Right renal pelvis (tissue), 4 donors: ENCODE data around the gene GRK5. TPM values are rescaled to one million over a fixed set of nuclear protein-coding genes. Genes with fewer than 3 reads are reported as not detected.

ENCODE experiments used
- DNase-seq, 4 donors: peaks; one replicate each; pipeline ENCODE4 v3.0.0-alpha.2; 2013; ENCODE audit warnings: low read depth in 4 of 4, low spot score in 3 of 4, missing footprints in 1 of 4
- polyA plus RNA-seq, 4 donors: library from polyadenylated mRNA; unstranded; fragments of 120-200 nt; gene quantifications; one replicate each; pipeline ENCODE4 v1.2.1, GENCODE V29; 2013; ENCODE audit not compliant: insufficient read length in 4 of 4

GRK5 gene
- polyA plus RNA-seq, 4 donors, result 16.9 to 20.1 (median 18.5) TPM

DNA sequence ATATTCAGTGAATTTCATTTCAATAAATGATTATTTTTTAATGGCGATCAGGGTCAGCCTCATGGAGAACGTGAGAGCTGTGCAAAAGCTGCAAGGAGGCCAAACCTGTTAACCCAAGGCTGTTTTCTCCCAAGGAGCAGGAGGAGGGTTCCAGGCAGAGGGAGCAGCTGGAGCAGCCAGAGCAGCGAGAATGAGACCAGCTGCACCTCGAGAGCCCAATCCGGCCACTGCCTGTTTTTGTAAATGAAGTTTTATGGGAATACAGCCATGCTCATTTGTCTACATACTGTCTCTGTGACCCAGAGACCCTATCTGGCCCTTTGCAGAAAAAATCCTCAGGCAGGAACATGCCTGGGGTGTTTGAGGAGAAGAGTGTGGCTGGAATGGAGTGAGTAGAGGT, 104.9 kb downstream of the GRK5 start:
- no peak for DNase-seq

DNA sequence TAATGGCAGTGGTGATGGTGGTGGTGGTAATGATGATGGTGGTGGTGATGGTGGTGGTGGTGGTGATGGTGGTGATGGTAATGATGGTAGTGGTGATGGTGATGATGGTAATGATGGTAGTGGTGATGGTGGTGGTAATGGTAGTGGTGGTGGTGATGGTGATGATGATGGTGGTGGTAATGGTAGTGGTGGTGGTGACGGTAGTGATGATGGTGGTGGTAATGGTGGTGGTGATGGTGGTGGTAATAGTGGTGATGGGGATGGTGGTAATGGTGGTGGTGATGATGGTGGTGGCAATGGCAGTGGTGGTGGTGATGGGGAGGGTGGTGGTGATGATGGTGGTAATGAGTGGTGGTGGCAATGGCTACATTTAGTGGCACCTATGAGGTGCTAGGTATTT, 105.7 kb downstream of the GRK5 start:
- DNase-seq, result no peak

DNA sequence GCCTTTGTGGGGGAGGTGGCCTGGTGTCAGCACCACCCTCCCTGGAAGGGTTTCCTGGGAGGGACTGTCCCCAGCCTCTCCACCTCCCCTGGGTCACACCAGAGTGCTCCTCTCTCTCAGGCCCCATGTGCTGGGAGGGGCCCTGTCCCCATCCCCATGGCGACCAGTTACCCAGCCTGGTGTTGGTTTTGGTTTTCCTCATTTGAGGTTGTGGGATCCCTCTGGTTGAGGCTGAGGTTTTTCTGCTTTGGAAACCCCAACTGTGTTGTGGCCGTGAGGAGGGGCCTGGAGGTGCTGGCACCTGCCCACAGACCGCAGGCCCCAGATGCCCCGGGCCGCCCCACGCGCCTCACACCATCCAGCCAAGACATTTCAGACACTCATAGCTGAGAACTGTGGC, 106.3 kb downstream of the GRK5 start:
- DNase-seq, result no peak

DNA sequence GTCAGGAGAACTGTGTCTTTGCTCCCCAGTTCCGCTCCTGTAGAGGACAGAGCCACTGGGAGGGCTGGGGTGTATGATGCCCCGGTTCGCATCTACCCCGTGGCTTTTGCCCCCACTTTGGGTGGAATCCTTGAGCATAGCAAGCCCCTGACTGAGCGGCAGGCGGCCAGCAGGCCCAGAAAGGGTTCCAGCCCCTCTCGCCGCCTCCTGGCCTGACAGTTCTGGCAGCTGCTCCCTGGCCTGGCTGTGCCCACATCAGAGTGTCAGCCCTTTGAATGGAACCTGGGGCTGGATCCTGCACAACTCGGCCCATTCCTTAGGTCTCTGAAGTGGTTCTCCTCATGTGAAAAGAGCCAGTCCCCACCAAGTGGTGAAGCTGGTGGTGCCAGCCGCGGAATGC, 106.7 kb downstream of the GRK5 start:
- DNase-seq, result no peak

DNA sequence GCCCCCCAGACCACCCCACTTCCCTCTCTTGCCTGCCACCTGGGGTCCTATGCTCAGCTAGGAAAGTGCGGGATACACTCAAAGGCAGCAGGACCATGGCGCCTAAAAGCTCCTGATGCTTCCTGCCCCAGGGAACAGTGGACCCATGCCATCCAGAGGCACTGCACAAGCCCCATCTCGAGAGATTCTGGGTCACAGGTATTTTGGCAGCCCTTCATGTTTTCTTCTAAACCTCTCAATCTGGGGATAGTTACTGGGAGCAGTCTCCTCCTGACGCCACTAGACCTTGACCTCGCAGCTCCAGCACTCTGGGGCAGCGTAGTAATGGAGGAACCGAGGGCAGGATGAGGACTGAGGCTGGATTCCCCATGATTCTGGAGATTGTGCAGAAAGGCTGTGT, 107.1 kb downstream of the GRK5 start:
- DNase-seq, result no peak

DNA sequence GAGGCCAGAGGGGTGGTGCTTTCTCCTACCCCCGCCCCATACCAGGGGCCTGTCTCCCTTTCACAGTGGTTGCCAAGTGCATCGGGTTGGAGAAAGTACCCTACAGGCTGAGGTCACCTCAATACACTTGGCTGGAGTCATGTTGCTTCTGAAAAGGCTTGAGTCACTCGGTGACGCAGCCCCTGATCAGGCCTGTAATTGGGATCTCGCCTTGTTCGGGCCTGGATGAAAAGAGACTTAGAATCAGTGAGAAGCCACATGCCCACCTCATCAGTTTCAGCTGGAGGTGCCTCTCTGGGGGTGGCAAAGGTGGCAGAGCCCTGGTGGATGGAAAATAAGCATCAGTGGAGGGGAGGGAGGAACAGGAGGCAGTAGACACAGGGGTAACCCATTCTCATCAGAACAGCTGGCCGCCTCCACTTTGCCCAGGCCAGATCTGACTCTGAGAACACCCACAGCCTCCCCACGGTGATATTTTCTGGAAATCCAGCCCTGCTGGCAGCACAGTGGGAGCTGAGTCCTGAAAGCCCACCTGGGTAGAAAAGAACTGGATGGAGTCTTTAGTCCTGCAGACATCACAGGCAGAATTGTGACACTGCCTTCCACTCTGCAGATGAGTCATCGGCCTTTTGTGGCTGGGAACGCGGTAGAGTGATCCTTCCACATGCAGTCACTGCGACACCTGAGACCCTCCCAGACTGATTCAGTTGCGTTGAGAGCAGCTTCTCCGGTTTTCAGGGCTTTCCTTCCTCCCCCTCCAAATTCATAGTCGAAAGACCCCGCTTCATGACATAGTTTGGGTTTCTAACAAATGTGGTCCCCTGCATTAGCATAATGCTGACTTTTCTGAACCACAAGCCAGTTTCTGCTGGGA, 108.0 kb downstream of the GRK5 start:
- peak in 1 of 4 donors; percentile 18 for DNase-seq

DNA sequence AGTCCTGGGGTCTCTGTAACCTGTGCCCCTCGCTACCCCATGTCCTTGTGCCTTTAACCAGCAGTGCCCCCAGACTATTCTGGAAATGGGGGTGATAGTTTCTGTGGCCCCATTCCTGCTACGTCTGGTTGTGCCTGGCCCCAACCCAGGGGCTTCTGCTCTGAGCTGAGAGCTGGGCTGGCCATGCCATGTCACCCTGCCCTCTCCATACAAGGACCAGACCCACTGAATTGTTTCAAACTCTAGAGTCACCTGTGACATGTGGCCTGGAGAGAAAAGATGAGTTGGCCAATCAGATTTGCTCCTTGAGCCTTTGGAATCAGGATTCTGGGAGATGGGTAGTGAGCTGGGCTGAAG, 108.6 kb downstream of the GRK5 start:
- no peak for DNase-seq

DNA sequence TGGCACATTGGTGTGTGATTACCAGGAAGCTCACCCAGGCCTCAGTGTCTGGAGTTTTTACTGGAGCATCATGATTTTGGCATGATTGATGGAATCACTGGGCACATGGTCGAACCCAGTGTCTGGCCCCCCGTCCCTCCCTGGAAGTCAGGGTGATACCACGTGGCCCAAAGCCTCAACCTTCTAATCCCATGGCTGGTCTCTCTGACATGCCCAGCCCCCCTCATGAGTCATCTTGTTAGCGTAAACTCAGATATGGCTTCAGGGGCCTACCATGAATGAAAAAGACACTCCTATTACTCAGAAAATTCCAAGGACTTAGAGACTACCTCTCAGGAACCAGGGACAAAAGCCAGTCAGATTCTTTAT, 109.3 kb downstream of the GRK5 start:
- DNase-seq, result no peak

DNA sequence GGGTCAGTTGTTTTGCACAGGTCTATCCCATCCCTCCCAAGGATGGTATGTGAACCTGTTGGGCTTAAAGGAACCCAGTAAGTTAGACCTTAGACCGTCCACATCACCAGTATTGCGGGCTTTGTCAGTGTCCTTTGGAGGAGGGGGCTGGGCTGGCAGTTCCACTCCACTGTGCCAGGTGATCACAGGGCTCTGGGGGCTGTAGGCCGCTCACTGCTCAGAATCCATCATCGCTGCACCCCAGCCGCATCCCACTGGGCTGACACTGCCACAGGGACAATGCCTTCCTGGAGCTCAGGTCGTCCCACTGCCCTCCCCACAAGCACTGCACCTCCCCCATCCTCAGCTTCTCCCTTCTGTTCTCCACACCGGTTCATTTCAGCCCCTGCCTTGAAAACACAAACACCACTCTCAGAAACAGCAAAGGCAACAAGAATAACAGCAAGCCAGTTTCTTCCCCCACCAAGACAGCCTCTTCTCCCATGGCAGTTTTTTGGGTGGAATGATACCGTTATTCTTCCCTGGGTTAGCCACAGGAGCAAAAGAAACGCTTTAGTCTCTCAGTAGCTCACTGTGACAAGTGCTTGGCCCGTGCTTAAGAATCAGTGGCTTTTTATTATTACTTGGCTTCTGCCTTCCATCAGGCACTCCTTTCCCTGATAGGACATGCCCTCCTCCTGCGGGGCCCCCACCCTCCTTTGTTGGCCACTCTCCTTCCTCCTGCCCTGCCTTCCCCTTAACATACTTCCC, 111.2 kb downstream of the GRK5 start:
- no peak for DNase-seq

DNA sequence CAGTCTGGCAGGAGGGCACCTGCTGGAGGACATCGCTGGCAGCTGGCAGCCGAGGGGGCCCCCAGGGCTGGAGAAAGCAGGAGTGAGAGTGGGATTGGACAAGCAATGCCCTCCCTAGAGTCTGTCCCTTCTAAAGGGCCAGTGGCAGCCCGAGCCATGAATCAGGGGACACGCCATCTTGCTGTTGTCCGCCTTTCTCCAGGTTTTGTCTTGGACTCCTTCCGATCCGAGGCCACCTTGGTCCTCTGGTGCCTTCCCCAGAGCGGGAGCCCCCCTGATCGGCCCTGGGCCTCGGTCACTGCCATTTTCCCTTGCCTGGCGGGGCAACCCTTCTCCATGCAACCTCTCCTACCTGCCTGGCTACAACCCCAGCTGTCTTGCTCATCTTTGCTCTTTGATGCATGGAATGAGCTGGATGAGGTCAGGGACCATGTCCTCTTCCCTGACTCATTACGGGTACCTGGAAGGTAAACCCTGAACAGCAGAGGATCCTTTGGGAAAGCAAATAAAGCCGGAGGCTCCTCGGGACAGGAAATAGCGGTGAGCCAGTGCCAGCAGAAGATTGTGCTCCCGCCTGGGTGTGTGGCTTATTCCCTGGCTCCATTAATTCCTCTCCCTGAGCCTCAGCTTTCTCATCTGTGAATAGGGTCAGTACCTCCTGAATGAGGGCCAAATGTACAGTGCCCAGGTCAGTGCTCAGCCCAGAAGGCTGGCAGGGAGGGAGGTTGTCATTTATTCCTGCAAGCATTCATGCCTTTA, 112.0 kb downstream of the GRK5 start:
- no peak for DNase-seq

DNA sequence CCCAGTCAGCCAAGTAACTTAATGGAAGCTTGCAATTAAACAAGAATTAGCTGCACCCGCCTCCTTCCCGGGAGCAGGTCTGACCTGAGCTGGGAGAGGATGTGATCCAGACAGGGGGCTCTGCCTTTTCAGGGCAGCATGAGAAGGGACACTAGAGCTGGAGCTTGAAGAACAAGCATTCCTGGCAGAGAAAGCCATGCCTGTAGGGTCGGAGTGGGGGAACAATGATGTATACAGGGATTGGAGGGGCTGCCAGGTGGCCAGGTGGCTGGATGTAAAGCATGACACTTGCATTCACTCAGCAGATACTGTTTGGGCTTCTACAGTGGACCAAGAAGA, 112.5 kb downstream of the GRK5 start:
- DNase-seq, result no peak

DNA sequence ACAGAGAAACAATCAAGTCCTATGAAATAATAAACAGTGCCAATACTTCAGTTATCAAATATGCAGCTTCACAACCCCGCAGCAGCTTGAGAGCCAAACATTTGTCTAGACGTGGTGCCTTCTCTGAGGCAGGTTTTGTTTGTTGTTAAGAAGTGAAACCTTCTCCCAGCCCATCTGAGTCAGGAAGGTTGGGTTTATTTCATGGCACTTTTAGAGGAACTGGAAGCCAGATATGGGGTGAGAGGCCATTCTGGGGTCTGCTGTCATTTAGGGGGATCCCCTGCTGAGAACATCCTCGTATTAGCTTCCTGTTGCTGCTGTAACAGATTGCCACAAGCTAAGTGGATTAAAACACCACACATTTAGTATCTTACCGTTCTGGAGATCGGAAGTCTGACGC, 113.6 kb downstream of the GRK5 start:
- no peak for DNase-seq

DNA sequence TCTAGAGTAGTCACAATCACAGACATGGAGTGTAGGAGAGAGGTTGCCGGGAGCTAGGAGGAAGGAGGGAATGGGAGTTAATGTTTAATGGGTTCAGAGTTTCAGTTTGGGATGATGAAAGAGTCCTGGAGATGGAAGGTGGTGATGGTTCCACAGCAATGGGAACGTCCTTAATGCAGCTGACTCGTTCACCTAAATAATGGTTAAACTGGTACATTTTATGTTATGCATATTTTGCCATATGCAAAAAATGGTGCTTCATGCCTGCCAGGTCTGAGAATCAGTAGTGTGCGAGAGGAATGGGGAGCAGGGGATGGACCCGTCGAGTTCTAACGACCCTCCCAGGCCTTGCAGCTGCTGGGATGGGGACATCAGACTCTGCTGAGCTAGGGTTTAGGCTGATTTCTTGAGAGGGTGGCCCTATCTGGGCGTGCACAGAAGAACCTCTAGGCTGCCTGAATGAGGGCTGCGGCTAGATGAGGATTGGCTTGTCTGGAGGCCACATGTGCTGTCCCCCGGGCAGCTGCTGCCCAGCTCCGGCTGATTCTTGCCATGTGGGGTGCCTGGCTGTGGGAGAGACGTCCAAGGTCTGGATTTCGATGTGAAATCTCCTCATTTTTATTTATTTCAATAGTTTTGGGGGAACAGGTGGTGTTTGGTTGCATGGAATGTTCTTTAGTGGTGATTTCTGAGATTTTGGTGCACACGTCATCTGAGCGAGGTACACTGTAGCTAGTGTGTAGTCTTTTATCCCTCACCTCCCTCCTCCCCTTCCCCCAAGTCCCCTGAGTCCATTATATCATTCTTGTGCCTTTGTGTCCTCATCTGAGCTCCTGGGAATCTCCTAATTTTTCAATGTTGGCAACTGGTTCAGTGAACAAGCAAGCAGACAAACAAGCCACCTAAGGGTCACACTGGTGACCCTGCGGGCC, 116.0 kb downstream of the GRK5 start:
- DNase-seq, result no peak

DNA sequence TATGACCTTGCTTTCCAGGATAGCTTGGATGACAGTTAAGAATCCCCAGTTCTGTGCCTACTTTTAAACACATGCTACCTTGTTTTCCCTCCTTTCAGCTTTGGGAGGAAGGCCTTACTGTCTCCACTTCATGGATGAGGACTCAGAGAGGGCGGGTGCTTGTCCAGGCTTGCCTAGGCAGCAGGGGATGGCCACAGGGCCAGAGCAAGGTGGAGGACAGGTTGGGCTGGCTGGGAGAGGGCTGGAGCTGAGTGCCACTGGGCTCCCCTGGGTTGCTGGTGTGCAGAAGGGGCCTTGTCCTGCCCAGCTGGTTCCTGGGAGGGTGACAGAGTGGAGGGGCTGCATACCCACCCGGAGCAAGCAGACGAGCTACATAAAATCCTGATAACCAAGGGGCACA, 117.8 kb downstream of the GRK5 start:
- no peak for DNase-seq

DNA sequence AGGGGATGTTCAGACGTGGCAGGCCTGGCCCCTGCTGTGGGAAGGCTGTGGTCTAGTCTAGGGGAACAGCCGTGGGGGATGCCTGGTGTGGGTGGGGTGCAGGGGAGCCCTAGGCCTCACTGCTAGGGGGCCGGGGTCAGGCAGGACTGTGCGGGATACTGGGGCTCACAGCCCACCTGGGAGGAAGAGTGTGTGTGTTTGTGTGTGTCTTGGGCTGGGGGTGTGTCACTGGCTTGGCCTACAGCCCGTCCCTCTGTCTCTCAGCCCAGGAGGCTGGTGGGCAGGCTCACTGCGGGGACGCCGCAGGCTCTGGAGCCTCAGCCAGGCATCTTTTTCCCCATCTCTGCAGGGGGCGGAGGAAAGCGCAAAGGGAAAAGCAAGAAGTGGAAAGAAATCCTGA, 118.8 kb downstream of the GRK5 start:
- DNase-seq, result no peak

DNA sequence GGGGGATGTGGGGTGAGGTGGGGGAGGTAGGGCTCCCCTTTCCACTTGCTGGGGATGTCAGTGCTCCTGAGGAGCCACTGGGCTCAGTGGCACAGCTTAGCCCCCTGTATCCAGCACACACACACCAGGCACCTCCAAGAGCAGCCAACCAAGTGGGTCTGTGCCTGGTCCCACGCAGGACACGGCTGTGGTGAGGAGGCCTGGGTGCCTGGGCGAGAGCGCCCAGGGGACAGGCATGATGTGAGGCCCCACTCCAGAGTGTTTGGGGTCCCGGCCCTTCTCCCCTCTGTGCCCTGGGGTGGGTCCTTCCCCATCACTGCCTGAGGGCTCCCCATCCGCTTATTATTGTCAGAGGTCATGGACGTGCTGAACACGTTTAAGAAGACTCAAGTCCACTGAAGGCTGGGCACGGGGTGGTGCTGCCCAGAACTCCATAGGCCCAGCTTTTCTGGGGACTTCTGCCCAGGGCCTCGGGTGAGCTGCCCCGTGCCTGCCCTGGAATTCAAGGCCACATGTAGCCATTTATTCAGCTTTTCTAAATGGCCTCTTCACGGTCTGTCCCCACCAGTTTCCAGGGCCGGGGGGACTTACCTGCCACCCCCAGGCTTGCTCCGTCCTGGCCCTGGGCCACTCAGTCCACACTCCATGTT, 119.8 kb downstream of the GRK5 start:
- DNase-seq, result no peak

DNA sequence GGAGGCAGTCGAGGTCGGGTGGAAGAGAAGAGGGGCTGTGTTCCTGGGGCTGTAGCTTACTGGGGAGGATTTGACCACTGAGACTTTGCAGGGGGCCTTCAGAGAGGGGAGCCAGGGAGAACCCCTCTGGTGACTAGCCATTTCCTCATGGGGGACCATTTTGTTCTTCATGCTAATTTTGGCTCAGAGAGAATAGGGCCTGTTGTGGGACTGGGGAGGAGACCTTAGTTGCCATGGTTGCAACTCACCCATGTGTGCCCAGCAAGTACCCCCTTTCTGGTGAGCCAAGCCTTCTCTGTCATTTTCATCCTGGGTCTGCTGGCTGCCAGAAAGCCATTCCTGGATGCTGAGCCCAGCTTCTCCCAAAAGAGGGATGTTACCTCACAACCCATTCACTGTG, 120.9 kb downstream of the GRK5 start:
- no peak for DNase-seq

DNA sequence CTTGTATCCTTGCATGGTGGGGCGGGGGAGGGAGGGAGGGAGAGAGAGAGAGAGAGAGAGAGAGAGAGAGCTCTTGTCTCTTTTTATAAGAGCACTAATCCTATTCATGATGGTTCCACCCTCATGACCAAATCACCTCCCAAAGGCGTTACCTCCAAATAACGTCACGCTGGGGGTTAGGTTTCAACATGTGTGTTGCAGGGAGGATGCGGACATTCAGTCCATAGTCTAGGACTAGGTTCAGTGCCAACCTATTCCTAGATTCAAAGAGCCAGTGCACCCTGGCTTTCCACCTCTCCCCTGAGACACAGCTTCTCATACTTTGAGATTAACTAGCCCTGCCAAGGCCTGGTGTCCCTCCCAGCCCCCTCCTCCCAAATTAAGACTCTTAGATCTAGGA, 123.0 kb downstream of the GRK5 start:
- no peak for DNase-seq

DNA sequence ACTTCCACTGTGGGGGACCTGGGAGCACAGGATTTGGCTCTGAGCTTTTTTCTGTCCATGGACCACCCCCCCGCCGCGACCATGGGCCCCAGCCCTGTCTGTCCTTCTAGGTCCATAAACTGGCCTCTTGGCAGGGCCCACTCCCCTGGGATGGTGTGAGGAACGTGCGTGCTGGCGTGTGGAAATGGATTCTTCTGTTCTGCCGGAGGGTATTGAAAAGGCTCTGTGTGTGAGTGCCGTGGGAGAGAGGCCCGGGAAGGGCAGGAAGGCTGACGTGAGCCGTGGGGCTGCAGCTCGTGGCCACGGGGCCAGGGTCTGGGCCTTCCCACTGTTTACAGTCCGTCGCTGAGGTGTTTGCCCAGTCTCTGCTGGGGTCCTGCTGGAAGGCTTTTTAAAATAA, 123.7 kb downstream of the GRK5 start:
- DNase-seq, result no peak

DNA sequence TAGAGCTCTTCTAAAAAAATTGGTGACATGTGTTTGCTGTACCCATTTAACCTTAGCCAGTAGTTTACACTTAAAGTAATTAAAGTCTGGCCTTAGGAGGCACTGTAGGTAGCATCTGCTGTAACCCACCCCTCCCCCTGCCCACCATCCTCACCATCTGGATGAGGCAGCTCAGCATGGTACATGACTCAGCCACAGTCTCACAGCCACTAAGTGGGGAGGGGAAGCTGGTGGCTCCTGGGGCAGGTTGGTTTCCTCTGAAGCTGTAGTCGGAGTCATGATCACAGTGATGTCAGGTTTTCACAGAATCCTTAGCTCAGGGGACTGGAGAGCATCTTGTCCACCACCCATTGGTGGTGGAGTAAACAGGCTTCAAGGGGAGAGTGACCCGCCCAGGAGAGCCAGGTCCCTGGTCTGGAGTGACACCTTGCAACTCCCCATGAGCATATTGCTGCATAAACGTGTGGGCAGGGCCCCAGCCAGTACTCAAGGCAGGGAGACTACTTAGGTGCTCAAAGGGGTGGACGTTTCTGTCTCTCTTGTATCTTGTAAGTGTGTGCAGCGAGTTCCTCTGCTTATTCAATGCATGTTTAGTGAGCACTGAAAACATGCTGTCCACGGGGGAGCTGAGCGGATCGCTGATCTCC, 125.9 kb downstream of the GRK5 start:
- no peak for DNase-seq
